IPS-20b (cell line): ENCODE results near the gene GAS7.
"Not testable (repeated sequence)": the region's sequence is repeated elsewhere in the genome, so short reads cannot be mapped to it uniquely, and the experiment has no call there.

Experiments
- H3K27ac ChIP-seq: one replicate; pipeline ENCODE4 v1.5.1; 2013; ENCODE audit warnings: low read length
- H3K27me3 ChIP-seq: 2 replicates; pipeline ENCODE4 v1.6.1; 2013; ENCODE audit warnings: mild to moderate bottlenecking, low read length, inconsistent platforms; ENCODE audit not compliant: insufficient read depth
- H3K36me3 ChIP-seq: 2 replicates; pipeline ENCODE4 v1.6.1; 2013; ENCODE audit warnings: low read depth, mild to moderate bottlenecking, inconsistent platforms, low read length, moderate library complexity; ENCODE audit not compliant: insufficient read depth
- H3K4me1 ChIP-seq: 2 replicates; pipeline ENCODE4 v1.6.1; 2013; ENCODE audit warnings: mild to moderate bottlenecking, control low read depth, inconsistent platforms, low read length, moderate library complexity; ENCODE audit not compliant: insufficient read depth
- H3K4me3 ChIP-seq: 2 replicates; pipeline ENCODE4 v1.5.1; 2013; ENCODE audit warnings: mild to moderate bottlenecking, low read length, inconsistent platforms
- H3K9ac ChIP-seq: 2 replicates; pipeline ENCODE4 v1.6.1; 2013; ENCODE audit warnings: low read depth, mild to moderate bottlenecking, inconsistent platforms, low read length, moderate library complexity
- H3K9me3 ChIP-seq: 2 replicates; pipeline ENCODE4 v1.6.1; 2013; ENCODE audit warnings: mild to moderate bottlenecking, low read depth, low read length, inconsistent platforms; ENCODE audit not compliant: insufficient read depth

The GAS7 gene

DNA sequence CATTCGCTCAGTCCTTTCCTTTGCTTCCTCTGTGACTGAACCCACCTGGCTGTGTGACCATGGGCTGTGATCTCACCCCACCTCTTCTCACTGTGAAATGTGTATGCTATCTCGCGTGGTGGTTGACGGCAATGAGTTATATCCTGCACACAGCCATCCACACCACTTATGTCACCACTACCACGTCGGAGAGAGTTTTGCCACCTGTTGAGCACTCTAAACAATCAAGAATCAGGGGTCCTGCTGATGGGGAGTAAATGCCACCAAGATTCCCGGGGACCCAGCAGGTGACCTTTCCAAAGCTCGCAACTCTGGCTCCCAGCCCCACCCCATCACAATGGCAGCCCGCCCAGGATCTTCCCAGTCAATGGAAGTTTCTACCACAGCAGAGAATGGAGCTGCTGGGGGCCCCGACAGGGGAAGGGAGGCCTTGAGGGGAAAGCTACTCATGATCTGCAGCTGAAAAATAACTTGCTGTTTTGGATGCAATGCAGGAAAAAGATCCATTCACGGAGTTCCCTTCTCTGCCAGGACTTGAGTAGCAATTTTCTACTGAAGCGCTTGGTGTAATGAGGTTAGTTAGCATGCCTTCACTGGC, 267.2 kb downstream of the GAS7 start:
- Histone ChIP-seq H3K9ac (no peak overlapping the region), H3K9me3 (no peaks in the 10 kb centered on the region), H3K36me3 (no peaks in the 10 kb centered on the region), H3K27ac (no peak overlapping the region), H3K27me3 (no peaks in the 10 kb centered on the region), H3K4me3 (no peak overlapping the region), H3K4me1 (no peaks in the 10 kb centered on the region)

DNA sequence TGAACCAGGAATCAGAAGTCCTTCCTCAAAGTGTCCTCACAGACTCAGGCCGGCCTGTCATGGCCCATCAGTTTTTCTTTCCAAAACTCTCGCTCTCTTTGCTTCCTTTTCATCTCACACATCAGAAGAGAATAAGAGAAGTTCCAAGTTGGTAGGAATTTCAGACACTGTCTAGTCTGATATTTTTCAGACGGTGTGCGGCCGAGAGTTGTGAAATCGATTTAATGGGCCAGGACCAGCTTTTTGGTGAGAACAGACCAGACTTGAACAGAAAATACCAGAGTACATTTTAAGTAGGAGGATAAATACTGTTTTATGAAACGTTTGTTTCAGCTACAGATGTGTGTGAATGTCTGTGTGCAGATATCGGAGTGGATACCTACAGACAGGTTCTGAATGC, 268.5 kb downstream of the GAS7 start:
- Histone ChIP-seq H3K9ac (no peak overlapping the region), H3K9me3 (no peaks in the 10 kb centered on the region), H3K4me1 (no peaks in the 10 kb centered on the region), H3K27ac (no peak overlapping the region), H3K27me3 (no peaks in the 10 kb centered on the region), H3K4me3 (no peak overlapping the region), H3K36me3 (no peaks in the 10 kb centered on the region)

DNA sequence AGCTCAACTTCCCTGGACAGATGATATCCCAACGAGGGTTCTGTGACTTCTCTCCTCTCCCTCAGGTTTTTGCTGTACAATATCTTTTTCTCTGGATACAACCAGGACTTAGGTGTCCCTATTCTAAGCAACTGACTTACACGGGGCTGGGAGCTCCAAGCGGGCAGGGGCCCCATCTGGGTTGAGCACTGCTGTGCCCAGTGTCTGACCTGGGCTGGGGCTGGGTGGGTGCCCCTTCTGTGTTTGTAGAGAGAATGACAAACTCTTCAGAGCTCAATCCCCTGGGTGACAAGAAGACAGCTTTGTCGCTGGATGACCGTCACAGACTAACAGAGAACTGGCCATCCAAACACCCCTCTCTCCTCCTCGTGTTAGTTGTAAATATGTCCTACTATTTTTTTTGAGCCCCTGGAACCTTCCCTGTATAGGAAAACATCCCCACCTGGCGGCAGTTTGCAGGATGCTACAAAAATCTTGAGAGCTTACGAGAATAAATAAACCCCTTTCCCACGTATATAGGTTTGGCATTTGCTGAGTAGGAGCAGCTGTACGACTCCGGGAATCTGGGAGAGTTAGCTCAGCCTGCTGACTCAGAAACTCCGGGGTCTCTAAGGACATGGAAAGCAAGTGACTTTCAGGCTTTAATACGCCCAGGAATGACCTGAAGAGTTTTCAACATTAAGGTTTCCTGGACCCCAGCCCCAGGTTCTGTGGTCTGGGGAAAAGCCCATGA, 269.6 kb downstream of the GAS7 start:
- H3K9ac ChIP-seq = no peak overlapping the region; the same call in 1 of the 2 replicates
- no peaks in the 10 kb centered on the region for H3K27me3 ChIP-seq
- no peak overlapping the region for H3K4me3 ChIP-seq
- no peak overlapping the region for H3K27ac ChIP-seq
- H3K9me3 ChIP-seq = no peaks in the 10 kb centered on the region
- H3K4me1 ChIP-seq = no peaks in the 10 kb centered on the region
- no peaks in the 10 kb centered on the region for H3K36me3 ChIP-seq

DNA sequence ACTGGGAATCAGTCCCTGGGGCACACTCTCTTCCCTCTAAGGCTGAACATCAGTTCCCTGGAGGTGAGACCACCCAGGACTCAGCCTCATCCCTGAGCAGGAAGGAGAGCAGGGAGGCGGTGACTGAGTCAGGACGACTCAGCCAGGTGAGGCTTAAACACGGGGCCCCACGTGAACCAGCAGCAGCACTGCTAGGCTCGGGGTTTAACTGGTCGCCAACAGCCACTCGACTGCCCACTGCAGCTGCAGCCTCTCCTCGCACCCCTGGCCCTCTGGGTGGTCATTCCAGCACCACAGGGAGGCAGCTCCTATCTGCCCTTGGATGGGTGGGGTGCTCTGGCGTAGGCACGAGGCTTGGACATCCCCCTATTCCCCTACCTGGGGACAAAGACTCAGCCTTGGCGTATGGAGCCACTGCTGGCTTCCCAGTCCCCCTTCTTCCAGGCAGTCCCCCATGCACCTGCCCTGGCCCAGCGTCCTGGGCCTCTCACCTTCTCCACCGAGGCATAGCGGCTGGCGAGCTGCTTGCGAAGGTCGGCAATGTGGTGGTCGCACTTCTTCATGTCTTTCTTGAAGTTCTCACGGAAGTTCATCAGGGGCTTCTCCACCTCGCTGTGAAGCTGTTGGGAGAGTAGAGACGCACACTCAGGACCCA, 272.1 kb downstream of the GAS7 start:
- H3K9me3 ChIP-seq = no peaks in the 10 kb centered on the region
- no peaks in the 10 kb centered on the region for H3K27me3 ChIP-seq
- H3K4me1 ChIP-seq = no peaks in the 10 kb centered on the region
- H3K4me3 ChIP-seq = no peak overlapping the region
- H3K9ac ChIP-seq = no peak overlapping the region
- no peaks in the 10 kb centered on the region for H3K36me3 ChIP-seq
- H3K27ac ChIP-seq = no peak overlapping the region

DNA sequence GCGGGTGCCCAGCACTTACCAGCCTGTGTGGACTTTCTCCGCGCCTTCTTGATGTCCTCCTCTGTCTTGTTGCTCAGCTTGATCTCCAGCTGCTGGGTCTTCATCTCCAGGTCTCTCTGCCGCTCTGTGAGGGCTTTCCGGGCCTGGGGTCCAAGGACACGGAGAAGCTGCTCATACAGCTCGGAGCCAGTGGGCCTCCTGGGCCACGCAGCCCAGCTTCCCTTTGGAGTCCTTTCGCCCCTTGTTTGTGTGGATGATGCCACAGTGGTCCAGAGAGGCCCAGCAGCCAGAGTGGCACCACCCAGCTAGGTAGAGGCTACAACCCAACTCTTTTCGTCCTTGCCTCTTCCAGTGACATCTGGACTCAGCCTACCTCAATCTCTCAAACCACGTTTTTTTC, 272.9 kb downstream of the GAS7 start:
- no peaks in the 10 kb centered on the region for H3K9me3 ChIP-seq
- no peaks in the 10 kb centered on the region for H3K4me1 ChIP-seq
- no peak overlapping the region for H3K9ac ChIP-seq
- no peak overlapping the region for H3K27ac ChIP-seq
- no peaks in the 10 kb centered on the region for H3K27me3 ChIP-seq
- H3K4me3 ChIP-seq = no peak overlapping the region
- no peaks in the 10 kb centered on the region for H3K36me3 ChIP-seq

DNA sequence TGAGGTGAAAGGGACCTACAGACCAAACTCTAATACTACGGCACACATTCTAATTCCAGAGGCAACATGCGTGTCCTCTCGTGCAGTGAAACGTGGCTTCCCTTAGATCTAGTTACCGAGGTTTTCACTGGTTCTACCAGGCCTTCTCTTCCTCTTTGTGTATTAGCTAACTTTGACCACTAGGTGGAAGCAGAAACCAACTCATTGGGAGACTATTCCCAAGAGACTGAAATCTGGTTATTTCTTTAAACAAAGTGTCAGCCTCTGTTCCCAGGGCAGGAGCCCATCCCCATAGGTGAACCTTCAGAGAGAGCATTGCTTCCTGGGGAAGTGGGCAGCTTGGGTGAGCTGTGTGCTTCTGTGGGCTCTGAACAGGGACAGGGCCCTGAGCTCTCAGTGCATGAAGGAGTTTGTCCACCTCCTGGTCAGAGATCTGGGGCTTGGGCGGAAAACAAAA, 273.6 kb downstream of the GAS7 start:
- Histone ChIP-seq H3K9me3 (no peaks in the 10 kb centered on the region), H3K4me1 (no peaks in the 10 kb centered on the region), H3K4me3 (no peak overlapping the region), H3K27me3 (no peaks in the 10 kb centered on the region), H3K36me3 (no peaks in the 10 kb centered on the region), H3K27ac (no peak overlapping the region), H3K9ac (no peak overlapping the region)

DNA sequence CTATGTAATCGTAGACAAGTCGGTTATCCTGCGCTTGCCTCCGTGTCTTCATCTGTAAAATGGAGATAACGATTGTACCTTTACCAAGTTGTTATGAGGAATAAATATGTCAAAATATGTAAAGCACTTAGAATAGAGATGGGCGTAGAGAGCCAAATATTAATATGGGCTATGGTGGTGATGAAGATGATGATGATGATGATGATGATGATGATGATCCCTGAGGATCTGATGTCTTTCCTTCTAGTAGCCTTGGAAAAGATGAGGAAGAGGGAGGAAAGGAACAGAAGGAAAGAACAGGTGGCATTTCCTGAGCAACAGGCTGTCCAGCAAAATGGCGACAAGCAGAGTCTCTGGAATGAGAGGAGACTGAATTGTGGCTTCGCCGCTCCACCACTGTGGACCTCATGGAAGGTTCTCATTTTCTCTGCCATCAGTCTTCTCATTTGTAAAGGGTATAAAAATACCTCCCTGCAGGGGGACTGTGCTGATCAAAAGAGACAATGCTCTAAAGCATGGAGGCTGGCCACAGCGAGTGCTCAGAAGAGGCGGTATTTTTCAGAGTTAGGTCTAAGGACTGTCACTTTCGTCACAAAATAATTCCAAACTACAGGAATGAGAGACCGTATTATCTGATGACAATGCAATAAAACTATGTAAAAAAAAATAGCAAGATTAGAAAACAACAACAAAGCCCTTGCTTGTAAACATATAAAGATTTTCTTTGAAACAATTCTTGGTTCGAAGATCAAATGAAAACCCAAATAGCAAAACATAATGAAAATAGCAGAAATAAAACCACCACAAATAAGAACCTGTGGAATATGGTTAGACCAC, 276.2 kb downstream of the GAS7 start:
- no peaks in the 10 kb centered on the region for H3K27me3 ChIP-seq
- no peaks in the 10 kb centered on the region for H3K36me3 ChIP-seq
- H3K9ac ChIP-seq = no peak overlapping the region
- H3K4me3 ChIP-seq = no peak overlapping the region
- H3K27ac ChIP-seq = no peak overlapping the region
- no peaks in the 10 kb centered on the region for H3K4me1 ChIP-seq
- H3K9me3 ChIP-seq = no peaks in the 10 kb centered on the region

DNA sequence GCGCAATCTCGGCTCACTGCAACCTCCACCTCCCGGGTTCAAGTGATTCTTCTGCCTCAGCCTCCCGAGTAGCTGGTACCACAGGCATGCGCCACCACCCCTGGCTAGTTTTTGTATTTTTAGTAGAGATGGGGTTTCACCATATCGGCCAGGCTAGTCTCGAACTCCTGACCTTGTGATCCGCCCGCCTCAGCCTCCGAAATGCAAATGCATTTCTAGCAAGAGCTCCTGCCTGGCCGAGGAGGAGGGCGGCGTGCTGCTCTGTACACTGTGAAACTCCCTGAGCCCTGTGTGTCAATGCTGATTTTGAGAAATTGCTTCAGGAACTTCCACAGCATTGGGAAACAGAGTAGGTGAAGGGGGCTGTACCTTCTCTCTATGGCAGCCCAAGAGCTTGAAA, 277.2 kb downstream of the GAS7 start:
- not testable (repeated sequence) for H3K36me3 ChIP-seq, H3K4me1 ChIP-seq, H3K4me3 ChIP-seq, H3K27me3 ChIP-seq, H3K9ac ChIP-seq, H3K9me3 ChIP-seq, H3K27ac ChIP-seq

DNA sequence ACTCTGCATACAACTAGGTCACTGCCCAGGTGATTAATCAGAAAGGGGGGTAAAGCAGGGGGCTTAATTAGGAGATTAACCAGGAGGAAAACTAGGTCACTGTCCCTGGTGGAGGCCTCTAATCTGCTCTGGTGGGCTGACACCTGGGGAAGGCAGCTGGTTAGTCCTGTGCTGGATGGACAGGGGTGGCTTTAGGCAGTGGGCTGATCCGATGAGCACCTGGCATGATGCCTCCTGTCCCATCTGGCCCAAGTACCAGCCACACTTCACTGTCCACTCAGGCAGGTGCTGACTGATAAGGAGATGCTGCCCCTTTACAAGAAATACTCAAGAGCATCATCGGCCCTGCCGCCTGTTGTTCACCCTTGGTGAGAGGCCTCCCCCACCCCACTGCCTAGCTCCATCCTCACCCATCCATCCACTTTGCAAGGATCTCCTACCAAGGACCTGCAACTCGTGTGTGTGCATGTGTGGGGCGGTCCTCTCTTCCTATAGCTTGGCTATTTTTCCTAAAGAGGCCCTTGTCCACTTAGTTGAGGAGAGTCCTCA, 279.5 kb downstream of the GAS7 start:
- H3K9ac ChIP-seq = no peak overlapping the region
- H3K4me1 ChIP-seq = no peaks in the 10 kb centered on the region
- H3K27me3 ChIP-seq = no peaks in the 10 kb centered on the region
- H3K4me3 ChIP-seq = no peak overlapping the region
- H3K36me3 ChIP-seq = no peaks in the 10 kb centered on the region
- no peaks in the 10 kb centered on the region for H3K9me3 ChIP-seq
- H3K27ac ChIP-seq = no peak overlapping the region

DNA sequence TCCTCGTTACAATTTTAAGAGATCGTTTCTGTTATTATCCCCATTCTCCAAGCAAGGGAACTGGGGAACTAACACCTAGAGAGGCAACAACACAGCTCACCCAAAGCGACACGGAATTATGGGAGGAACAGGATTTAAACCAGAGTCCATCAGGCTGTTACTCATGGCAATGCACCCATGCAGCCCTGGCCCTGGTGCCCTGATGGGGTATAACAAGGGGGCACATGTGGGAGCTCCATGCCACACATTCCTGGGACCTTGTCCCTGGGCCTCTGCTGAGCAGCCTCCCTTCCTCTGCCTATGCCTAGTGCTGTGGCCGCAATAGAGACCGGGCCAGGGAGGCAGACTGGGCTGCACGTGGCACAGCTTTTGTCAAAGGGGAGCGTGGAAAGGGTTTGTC, 280.1 kb downstream of the GAS7 start:
- H3K27ac ChIP-seq = no peak overlapping the region
- no peak overlapping the region for H3K9ac ChIP-seq
- H3K4me1 ChIP-seq = no peaks in the 10 kb centered on the region
- H3K36me3 ChIP-seq = no peaks in the 10 kb centered on the region
- no peaks in the 10 kb centered on the region for H3K9me3 ChIP-seq
- H3K27me3 ChIP-seq = no peaks in the 10 kb centered on the region
- no peak overlapping the region for H3K4me3 ChIP-seq

DNA sequence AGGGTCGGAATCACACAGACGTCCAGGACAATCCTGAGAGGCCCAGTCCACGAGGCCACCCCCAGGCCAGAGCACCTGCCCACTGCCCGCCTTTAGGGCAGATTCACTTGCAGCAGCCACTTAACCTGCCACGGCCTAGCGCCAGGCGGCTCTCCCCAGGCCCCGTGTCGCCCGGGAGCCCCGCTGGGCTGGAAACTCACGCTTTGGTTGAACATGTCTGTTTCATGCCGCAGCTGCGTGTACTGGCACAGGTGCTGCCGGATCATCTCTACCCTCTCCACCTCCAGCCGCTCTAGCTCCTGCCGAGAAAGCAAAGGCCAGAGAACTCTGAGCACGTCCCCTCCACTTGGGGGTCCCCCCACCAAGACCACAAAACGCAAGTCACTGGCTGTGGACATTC, 280.6 kb downstream of the GAS7 start:
- Histone ChIP-seq H3K4me1 (no peaks in the 10 kb centered on the region), H3K4me3 (no peak overlapping the region), H3K9ac (no peak overlapping the region), H3K9me3 (no peaks in the 10 kb centered on the region), H3K27me3 (no peaks in the 10 kb centered on the region), H3K27ac (no peak overlapping the region), H3K36me3 (no peaks in the 10 kb centered on the region)
